Gastrocnemius medialis (tissue), 4 donors: ENCODE data around the gene OR6B3. TPM values are rescaled to one million over a fixed set of nuclear protein-coding genes. Genes with fewer than 3 reads are reported as not detected.
"Not testable (repeated sequence)": the region's sequence is repeated elsewhere in the genome, so short reads cannot be mapped to it uniquely, and the experiment has no call there.

Experiments used
- ATAC-seq, 2 donors: fragments of 150-250 bp; one replicate each; pipeline ENCODE4 v1.9.1; 2016
- DNase-seq, 2 donors: peaks; one replicate each; pipeline ENCODE4 v3.0.0-alpha.2; 2019
- H3K27ac ChIP-seq, 4 donors: fragments of 200-600 bp; sonication (generic); 1 replicate in 1 of 4; 2 replicates in 3 of 4; pipeline ENCODE4 v1.5.1; 2016 to 2018; ENCODE audit warnings: mild to moderate bottlenecking in 2 of 4, moderate library complexity in 1 of 4
- H3K27me3 ChIP-seq, 3 donors: fragments of 200-600 bp; sonication (generic) in 2 of 3; 1 replicate in 1 of 3; 2 replicates in 2 of 3; pipeline versions ENCODE4 v1.5.1 to v1.6.0; 2016 to 2019; ENCODE audit warnings: mild to moderate bottlenecking in 1 of 3, moderate library complexity in 1 of 3
- H3K36me3 ChIP-seq, 2 donors: fragments of 200-600 bp; sonication (generic) in 1 of 2; one replicate each; pipeline ENCODE4 v1.5.1; 2017 to 2018
- H3K4me1 ChIP-seq, 2 donors: fragments of 200-600 bp; sonication (generic) in 1 of 2; one replicate each; pipeline ENCODE4 v1.5.1; 2016 to 2017; ENCODE audit warnings: mild to moderate bottlenecking in 2 of 2
- H3K4me3 ChIP-seq, 4 donors: fragments of 200-600 bp; sonication (generic) in 3 of 4; 1 replicate in 1 of 4; 2 replicates in 3 of 4; pipeline ENCODE4 v1.5.1; 2016 to 2019; ENCODE audit warnings: mild to moderate bottlenecking in 2 of 4
- H3K9me3 ChIP-seq, 3 donors: fragments of 200-600 bp; sonication (generic) in 2 of 3; 1 replicate in 1 of 3; 2 replicates in 2 of 3; pipeline ENCODE4 v1.5.1; 2016 to 2019
- CTCF ChIP-seq, 5 experiments: fragments of 450-650 bp in 3 of 5; fragments of 200-600 bp in 2 of 5; sonication (generic) in 2 of 5; IDR thresholded peaks in 4 of 5; conservative IDR thresholded peaks in 1 of 5; 1 replicate in 4 of 5; 2 replicates in 1 of 5; pipeline ENCODE4 v1.5.1; 2016 to 2019; ENCODE audit warnings: antibody characterized with exemption in 5 of 5, mild to moderate bottlenecking in 3 of 5, moderate library complexity in 3 of 5
- POLR2A ChIP-seq, 2 donors: fragments of 450-650 bp; IDR thresholded peaks; one replicate each; pipeline ENCODE4 v1.6.1; 2017; ENCODE audit warnings: antibody characterized with exemption in 2 of 2, mild to moderate bottlenecking in 2 of 2, moderate library complexity in 2 of 2
- in situ Hi-C, 4 donors: fragments of 200-750 bp; cut with MboI; loops; one replicate each; pipeline versions ENCODE4 v1.15.0 to v1.8.0; 2017; ENCODE audit warnings: low sequenced_read_pairs in 4 of 4
- intact Hi-C: fragments of 100-400 bp; cut with DNase I; formaldehyde crosslinking; loops from one replicate; pipeline ENCODE4 v1.15.1; 2023; ENCODE audit warnings: low total_unique reads
- total RNA-seq, 4 donors: library from RNA; depleted of rRNA; stranded (reverse); fragments of >200 nt; gene quantifications; one replicate each; pipeline versions ENCODE4 v1.1.0 to v1.2.3, GENCODE V29; 2016

The OR6B3 gene
- total RNA-seq, 4 donors from 2014 or later = not detected

- no peak overlapping the region for H3K4me3 ChIP-seq
- H3K9me3 ChIP-seq = no peaks in the 10 kb centered on the region
- H3K27me3 ChIP-seq = peaks cover 34 to 39% (median 39%) of the 10 kb centered on the region in 3 donors
- TF ChIP-seq CTCF (IDR thresholded peaks at IDR 0.05 in 4 of 5, conservative IDR thresholded peaks at IDR 0.05 in 1 of 5) = no peak
- no peak for TF ChIP-seq POLR2A (IDR thresholded peaks at IDR 0.05)
- intact Hi-C loops = no loop called here
- no peaks in the 10 kb centered on the region for H3K36me3 ChIP-seq
- DNase-seq (no peak), ATAC-seq (no peak)
- H3K27ac ChIP-seq = no peak overlapping the region
- no peaks in the 10 kb centered on the region for H3K4me1 ChIP-seq
- in situ Hi-C loops = loop anchor here in 1 of 4 donors (10.0 kb wide), 1 partner anchor 95 kb away; the partner anchor contains the start of gene OTOS
Measured at GRCh38 chr2:240050278-240050677, 3.0 kb downstream of the OR6B3 start.

- TF ChIP-seq POLR2A (IDR thresholded peaks at IDR 0.05) (no peak), CTCF (IDR thresholded peaks at IDR 0.05 in 4 of 5, conservative IDR thresholded peaks at IDR 0.05 in 1 of 5) (no peak)
- no peak overlapping the region for H3K4me3 ChIP-seq
- no peak for ATAC-seq
- H3K36me3 ChIP-seq = no peaks in the 10 kb centered on the region
- H3K27me3 ChIP-seq = peaks cover 21 to 28% (median 24%) of the 10 kb centered on the region in 3 donors
- no peak overlapping the region for H3K27ac ChIP-seq
- H3K9me3 ChIP-seq = no peaks in the 10 kb centered on the region
- intact Hi-C loops = no loop called here
- in situ Hi-C loops = no loop called here
- no peak for DNase-seq
- no peaks in the 10 kb centered on the region for H3K4me1 ChIP-seq
Measured at GRCh38 chr2:240048237-240048636, 5.1 kb downstream of the OR6B3 start.

- no peaks in the 10 kb centered on the region for H3K4me1 ChIP-seq
- intact Hi-C loops = no loop called here
- H3K27me3 ChIP-seq = peaks cover 5 to 16% (median 11%) of the 10 kb centered on the region in 3 donors
- H3K27ac ChIP-seq = no peak overlapping the region
- H3K36me3 ChIP-seq = no peaks in the 10 kb centered on the region
- no peaks in the 10 kb centered on the region for H3K9me3 ChIP-seq
- no peak for TF ChIP-seq POLR2A (IDR thresholded peaks at IDR 0.05)
- TF ChIP-seq CTCF (IDR thresholded peaks at IDR 0.05 in 4 of 5, conservative IDR thresholded peaks at IDR 0.05 in 1 of 5) = no peak
- DNase-seq (no peak), ATAC-seq (no peak)
- no peak overlapping the region for H3K4me3 ChIP-seq
- in situ Hi-C loops = no loop called here
Measured at GRCh38 chr2:240045098-240045497, 8.2 kb downstream of the OR6B3 start.

GRCh38 chr2:240044096-240044495, 9.2 kb downstream of the OR6B3 start:
- intact Hi-C loops, DNase-seq, H3K4me3 ChIP-seq, ATAC-seq, H3K36me3 ChIP-seq, H3K9me3 ChIP-seq, H3K27ac ChIP-seq, H3K4me1 ChIP-seq, in situ Hi-C loops: not testable (repeated sequence)
- H3K27me3 ChIP-seq = peaks cover 5 to 15% (median 11%) of the 10 kb centered on the region in 3 donors

GRCh38 chr2:240043279-240043989, 9.9 kb downstream of the OR6B3 start:
- H3K4me3 ChIP-seq = no peak overlapping the region
- no peaks in the 10 kb centered on the region for H3K9me3 ChIP-seq
- peaks cover 5 to 10% (median 7%) of the 10 kb centered on the region in 3 donors for H3K27me3 ChIP-seq
- intact Hi-C loops = no loop called here
- no peak for TF ChIP-seq CTCF (IDR thresholded peaks at IDR 0.05 in 4 of 5, conservative IDR thresholded peaks at IDR 0.05 in 1 of 5)
- no peak for TF ChIP-seq POLR2A (IDR thresholded peaks at IDR 0.05)
- H3K4me1 ChIP-seq = no peaks in the 10 kb centered on the region
- DNase-seq = no peak
- H3K36me3 ChIP-seq = no peaks in the 10 kb centered on the region
- no peak for ATAC-seq
- H3K27ac ChIP-seq = no peak overlapping the region
- in situ Hi-C loops = no loop called here
